ENCODE results near the gene DRAM1.
"Not testable (repeated sequence)": the region's sequence is repeated elsewhere in the genome, so short reads cannot be mapped to it uniquely, and the experiment has no call there.

DRAM1 gene

GRCh38 chr12:101866615-101867373, 10.6 kb upstream of the DRAM1 start:
- Histone ChIP-seq H3K9me3 (ENCODE audit: control insufficient read depth, low read length) (no peaks in the 10 kb centered on the region), H4K91ac (ENCODE audit: low read length) (no peak overlapping the region), H3K4me1 (ENCODE audit: control insufficient read depth, insufficient read depth, low read depth, low read length) (no peaks in the 10 kb centered on the region), H2BK12ac (ENCODE audit: low read length in 2 of 2) (no peak overlapping the region), H2AFZ (ENCODE audit: low read depth, low read length) (no peak overlapping the region), H3K36me3 (ENCODE audit: control insufficient read depth in 1 of 2, insufficient read depth in 2 of 2, low read depth in 1 of 2, low read length in 2 of 2) (no peaks in the 10 kb centered on the region), H2BK15ac (ENCODE audit: low read depth, poor library complexity, severe bottlenecking) (no peak overlapping the region), H4K8ac (ENCODE audit: low read length) (peak overlapping the region; percentile 4), H3K9ac (ENCODE audit: low read length) (no peak overlapping the region), H2BK120ac (ENCODE audit: low read depth, low read length) (no peak overlapping the region), H3K27me3 (ENCODE audit: control insufficient read depth in 1 of 2, insufficient read depth in 1 of 2, low read length in 2 of 2) (no peaks in the 10 kb centered on the region), H3K4me3 (ENCODE audit: insufficient read depth in 1 of 2, low read depth in 1 of 2, low read length in 2 of 2) (no peak overlapping the region), H3K79me1 (replicated peaks; ENCODE audit: low read length, poor library complexity, severe bottlenecking) (no peaks in the 10 kb centered on the region), H3K18ac (ENCODE audit: low read depth in 1 of 2, low read length in 2 of 2) (no peak overlapping the region), H3K27ac (ENCODE audit: low read length, poor library complexity, severe bottlenecking) (no peak overlapping the region), H3K23ac (ENCODE audit: low read length in 2 of 2) (no peak overlapping the region), H3K4me2 (ENCODE audit: low read length, poor library complexity, severe bottlenecking) (no peak overlapping the region), H2BK5ac (ENCODE audit: low read depth, low read length, poor library complexity, severe bottlenecking) (no peak overlapping the region), H3K14ac (ENCODE audit: low read length in 2 of 2) (no peak overlapping the region), H2AK5ac (ENCODE audit: low read length, severe bottlenecking) (no peak overlapping the region), H3K4ac (ENCODE audit: low read depth in 1 of 2, low read length in 2 of 2) (no peak overlapping the region)
- DNase-seq = no peak
- 84% methylated on average over 13 of the region's 13 CpGs for WGBS

GRCh38 chr12:101867619-101868018, 9.8 kb upstream of the DRAM1 start:
- 100% methylated on average over 2 of the region's 3 CpGs for WGBS
- not testable (repeated sequence) for H3K9me3 ChIP-seq (ENCODE audit: control insufficient read depth, low read length); H4K91ac ChIP-seq (ENCODE audit: low read length); H2BK120ac ChIP-seq (ENCODE audit: low read depth, low read length); H2BK15ac ChIP-seq (ENCODE audit: low read depth, poor library complexity, severe bottlenecking); H3K79me1 ChIP-seq (replicated peaks; ENCODE audit: low read length, poor library complexity, severe bottlenecking); H4K8ac ChIP-seq (ENCODE audit: low read length); H2BK12ac ChIP-seq (ENCODE audit: low read length in 2 of 2); H3K27me3 ChIP-seq (ENCODE audit: control insufficient read depth in 1 of 2, insufficient read depth in 1 of 2, low read length in 2 of 2); H3K4me1 ChIP-seq (ENCODE audit: control insufficient read depth, insufficient read depth, low read depth, low read length); DNase-seq; H2AFZ ChIP-seq (ENCODE audit: low read depth, low read length); H3K9ac ChIP-seq (ENCODE audit: low read length); H3K36me3 ChIP-seq (ENCODE audit: control insufficient read depth in 1 of 2, insufficient read depth in 2 of 2, low read depth in 1 of 2, low read length in 2 of 2); H2BK5ac ChIP-seq (ENCODE audit: low read depth, low read length, poor library complexity, severe bottlenecking); H3K23ac ChIP-seq (ENCODE audit: low read length in 2 of 2); H3K4ac ChIP-seq (ENCODE audit: low read depth in 1 of 2, low read length in 2 of 2); H3K4me3 ChIP-seq (ENCODE audit: insufficient read depth in 1 of 2, low read depth in 1 of 2, low read length in 2 of 2); H2AK5ac ChIP-seq (ENCODE audit: low read length, severe bottlenecking); H3K18ac ChIP-seq (ENCODE audit: low read depth in 1 of 2, low read length in 2 of 2); H3K14ac ChIP-seq (ENCODE audit: low read length in 2 of 2); H3K4me2 ChIP-seq (ENCODE audit: low read length, poor library complexity, severe bottlenecking); H3K27ac ChIP-seq (ENCODE audit: low read length, poor library complexity, severe bottlenecking)

GRCh38 chr12:101870925-101871324, 6.5 kb upstream of the DRAM1 start:
- H3K4me2 ChIP-seq (ENCODE audit: low read length, poor library complexity, severe bottlenecking) = no peak overlapping the region
- no peak overlapping the region for H2BK120ac ChIP-seq (ENCODE audit: low read depth, low read length)
- no peak for DNase-seq
- no peak overlapping the region for H3K27ac ChIP-seq (ENCODE audit: low read length, poor library complexity, severe bottlenecking)
- H4K91ac ChIP-seq (ENCODE audit: low read length) = no peak overlapping the region
- no peak overlapping the region for H2BK15ac ChIP-seq (ENCODE audit: low read depth, poor library complexity, severe bottlenecking)
- H3K4me1 ChIP-seq (ENCODE audit: control insufficient read depth, insufficient read depth, low read depth, low read length) = peaks cover 2% of the 10 kb centered on the region
- WGBS = 100% methylated on average over 1 of the region's 1 CpG
- H4K8ac ChIP-seq (ENCODE audit: low read length) = no peak overlapping the region
- no peak overlapping the region for H2BK12ac ChIP-seq (ENCODE audit: low read length in 2 of 2)
- H2BK5ac ChIP-seq (ENCODE audit: low read depth, low read length, poor library complexity, severe bottlenecking) = no peak overlapping the region
- no peaks in the 10 kb centered on the region for H3K27me3 ChIP-seq (ENCODE audit: control insufficient read depth in 1 of 2, insufficient read depth in 1 of 2, low read length in 2 of 2)
- H3K14ac ChIP-seq (ENCODE audit: low read length in 2 of 2) = no peak overlapping the region
- no peak overlapping the region for H3K9ac ChIP-seq (ENCODE audit: low read length)
- no peaks in the 10 kb centered on the region for H3K36me3 ChIP-seq (ENCODE audit: control insufficient read depth in 1 of 2, insufficient read depth in 2 of 2, low read depth in 1 of 2, low read length in 2 of 2)
- H3K23ac ChIP-seq (ENCODE audit: low read length in 2 of 2) = no peak overlapping the region
- no peaks in the 10 kb centered on the region for H3K9me3 ChIP-seq (ENCODE audit: control insufficient read depth, low read length)
- no peak overlapping the region for H3K4ac ChIP-seq (ENCODE audit: low read depth in 1 of 2, low read length in 2 of 2)
- no peak overlapping the region for H3K18ac ChIP-seq (ENCODE audit: low read depth in 1 of 2, low read length in 2 of 2)
- no peak overlapping the region for H2AFZ ChIP-seq (ENCODE audit: low read depth, low read length)
- no peaks in the 10 kb centered on the region for H3K79me1 ChIP-seq (replicated peaks; ENCODE audit: low read length, poor library complexity, severe bottlenecking)
- H3K4me3 ChIP-seq (ENCODE audit: insufficient read depth in 1 of 2, low read depth in 1 of 2, low read length in 2 of 2) = no peak overlapping the region
- no peak overlapping the region for H2AK5ac ChIP-seq (ENCODE audit: low read length, severe bottlenecking)

- Histone ChIP-seq H2AFZ (ENCODE audit: low read depth, low read length) (no peak overlapping the region), H3K79me1 (replicated peaks; ENCODE audit: low read length, poor library complexity, severe bottlenecking) (peaks cover 2% of the 10 kb centered on the region), H3K4me2 (ENCODE audit: low read length, poor library complexity, severe bottlenecking) (no peak overlapping the region), H3K14ac (ENCODE audit: low read length in 2 of 2) (peak overlapping the region in 1 of 2 experiments; percentile 38), H3K27ac (ENCODE audit: low read length, poor library complexity, severe bottlenecking) (peak overlapping the region; percentile 89), H3K36me3 (ENCODE audit: control insufficient read depth in 1 of 2, insufficient read depth in 2 of 2, low read depth in 1 of 2, low read length in 2 of 2) (no peaks in the 10 kb centered on the region), H3K23ac (ENCODE audit: low read length in 2 of 2) (no peak overlapping the region), H3K9me3 (ENCODE audit: control insufficient read depth, low read length) (no peaks in the 10 kb centered on the region), H2AK5ac (ENCODE audit: low read length, severe bottlenecking) (peak overlapping the region; percentile 16), H4K8ac (ENCODE audit: low read length) (no peak overlapping the region), H3K4ac (ENCODE audit: low read depth in 1 of 2, low read length in 2 of 2) (no peak overlapping the region), H4K91ac (ENCODE audit: low read length) (no peak overlapping the region), H3K18ac (ENCODE audit: low read depth in 1 of 2, low read length in 2 of 2) (no peak overlapping the region), H2BK120ac (ENCODE audit: low read depth, low read length) (no peak overlapping the region), H2BK5ac (ENCODE audit: low read depth, low read length, poor library complexity, severe bottlenecking) (no peak overlapping the region), H2BK15ac (ENCODE audit: low read depth, poor library complexity, severe bottlenecking) (peak overlapping the region; percentile 23), H3K27me3 (ENCODE audit: control insufficient read depth in 1 of 2, insufficient read depth in 1 of 2, low read length in 2 of 2) (no peaks in the 10 kb centered on the region), H2BK12ac (ENCODE audit: low read length in 2 of 2) (no peak overlapping the region), H3K4me3 (ENCODE audit: insufficient read depth in 1 of 2, low read depth in 1 of 2, low read length in 2 of 2) (no peak overlapping the region), H3K9ac (ENCODE audit: low read length) (peak overlapping the region; percentile 98), H3K4me1 (ENCODE audit: control insufficient read depth, insufficient read depth, low read depth, low read length) (peaks cover 7% of the 10 kb centered on the region)
- 79% methylated on average over 5 of the region's 9 CpGs for WGBS
- no peak for DNase-seq
These were observed 2.2 kb upstream of the DRAM1 start for GRCh38 chr12:101875162-101875561.

Data from mesenchymal stem cell (in vitro differentiated cells and primary cell).